Trophoblast cell (in vitro differentiated cells and primary cell): Measurements from ENCODE around the gene MTHFS.
A peak's percentile ranks its signal among the peaks of the same experiment; 100 is the strongest.

Experiments
- DNase-seq, 2 donors: peaks; one replicate each; pipeline ENCODE4 v3.0.0-alpha.2; 2016
- H2AFZ ChIP-seq: 2 replicates; pipeline ENCODE4 v1.6.1; 2013; ENCODE audit warnings: low read length, moderate library complexity, mild to moderate bottlenecking; ENCODE audit not compliant: insufficient read depth, poor library complexity
- H2AK5ac ChIP-seq: 2 replicates; pipeline ENCODE4 v1.6.1; 2013; ENCODE audit warnings: mild to moderate bottlenecking, low read length
- H2BK120ac ChIP-seq: 2 replicates; pipeline ENCODE4 v1.6.1; 2013; ENCODE audit warnings: low read length, mild to moderate bottlenecking, moderate library complexity; ENCODE audit not compliant: insufficient read depth, poor library complexity
- H2BK12ac ChIP-seq: 2 replicates; pipeline ENCODE4 v1.6.1; 2013; ENCODE audit warnings: mild to moderate bottlenecking, low read length, moderate library complexity
- H2BK5ac ChIP-seq: 2 replicates; pipeline ENCODE4 v1.6.1; 2013; ENCODE audit warnings: low read length, low read depth, moderate library complexity, mild to moderate bottlenecking; ENCODE audit not compliant: poor library complexity
- H3K14ac ChIP-seq: 2 replicates; pipeline ENCODE4 v1.6.1; 2013; ENCODE audit warnings: mild to moderate bottlenecking, low read length
- H3K18ac ChIP-seq: 2 replicates; pipeline ENCODE4 v1.6.1; 2013; ENCODE audit warnings: mild to moderate bottlenecking, low read length
- H3K23ac ChIP-seq: 2 replicates; pipeline ENCODE4 v1.6.1; 2013; ENCODE audit warnings: low read length
- H3K27ac ChIP-seq: 2 replicates; pipeline ENCODE4 v1.5.1; 2013; ENCODE audit warnings: low read depth, mild to moderate bottlenecking, inconsistent platforms, low read length, moderate library complexity
- H3K27me3 ChIP-seq: 2 replicates; pipeline ENCODE4 v1.6.1; 2013; ENCODE audit warnings: inconsistent platforms, mild to moderate bottlenecking, low read length, moderate library complexity; ENCODE audit not compliant: insufficient read depth
- H3K36me3 ChIP-seq, 2 experiments: 1 replicate in 1 of 2; 2 replicates in 1 of 2; pipeline ENCODE4 v1.6.1; 2013; ENCODE audit warnings: low read length in 2 of 2, mild to moderate bottlenecking in 2 of 2, moderate library complexity in 1 of 2; ENCODE audit not compliant: insufficient read depth in 2 of 2, control insufficient read depth in 1 of 2
- H3K4ac ChIP-seq: 2 replicates; pipeline ENCODE4 v1.6.1; 2013; ENCODE audit warnings: low read depth, mild to moderate bottlenecking, low read length, moderate library complexity
- H3K4me1 ChIP-seq, 2 experiments: 1 replicate in 1 of 2; 2 replicates in 1 of 2; pipeline ENCODE4 v1.6.1; 2013; ENCODE audit warnings: low read length in 2 of 2, mild to moderate bottlenecking in 2 of 2, moderate library complexity in 1 of 2; ENCODE audit not compliant: insufficient read depth in 2 of 2, control insufficient read depth in 1 of 2
- H3K4me2 ChIP-seq: 2 replicates; pipeline ENCODE4 v1.6.1; 2013; ENCODE audit warnings: inconsistent platforms, mild to moderate bottlenecking, low read length, moderate library complexity
- H3K4me3 ChIP-seq: 2 replicates; pipeline ENCODE4 v1.5.1; 2013; ENCODE audit warnings: mild to moderate bottlenecking, low read depth, low read length, inconsistent platforms
- H3K79me1 ChIP-seq: one replicate; pipeline ENCODE4 v1.6.1; 2013; ENCODE audit warnings: low read length
- H3K79me2 ChIP-seq: 2 replicates; pipeline ENCODE4 v1.6.1; 2013; ENCODE audit warnings: low read length, mild to moderate bottlenecking; ENCODE audit not compliant: control insufficient read depth, insufficient read depth, poor library complexity
- H3K9ac ChIP-seq: 2 replicates; pipeline ENCODE4 v1.6.1; 2013; ENCODE audit warnings: mild to moderate bottlenecking, low read length
- H3K9me3 ChIP-seq: 2 replicates; pipeline ENCODE4 v1.6.1; 2013; ENCODE audit warnings: low read depth, mild to moderate bottlenecking, control low read depth, inconsistent platforms, low read length; ENCODE audit not compliant: insufficient read depth
- H4K12ac ChIP-seq: 2 replicates; pipeline ENCODE4 v1.6.1; 2013; ENCODE audit warnings: low read depth, mild to moderate bottlenecking, low read length, moderate library complexity
- H4K8ac ChIP-seq: 2 replicates; pipeline ENCODE4 v1.6.1; 2013; ENCODE audit warnings: low read depth, mild to moderate bottlenecking, low read length, moderate library complexity
- H4K91ac ChIP-seq: one replicate; pipeline ENCODE4 v1.6.1; 2013; ENCODE audit warnings: low read depth, mild to moderate bottlenecking, low read length, moderate library complexity
- WGBS: extraction: QIAGEN DNeasy Blood & Tissue Kit; methylation state at CpG from one replicate; pipeline ENCODE4 v1.1.7; 2013; ENCODE audit warnings: missing lambda C conversion rate; ENCODE audit not compliant: insufficient read length, insufficient coverage; ENCODE audit errors: extremely low coverage; 5-methylcytosine and 5-hydroxymethylcytosine counted together

The MTHFS gene

DNA sequence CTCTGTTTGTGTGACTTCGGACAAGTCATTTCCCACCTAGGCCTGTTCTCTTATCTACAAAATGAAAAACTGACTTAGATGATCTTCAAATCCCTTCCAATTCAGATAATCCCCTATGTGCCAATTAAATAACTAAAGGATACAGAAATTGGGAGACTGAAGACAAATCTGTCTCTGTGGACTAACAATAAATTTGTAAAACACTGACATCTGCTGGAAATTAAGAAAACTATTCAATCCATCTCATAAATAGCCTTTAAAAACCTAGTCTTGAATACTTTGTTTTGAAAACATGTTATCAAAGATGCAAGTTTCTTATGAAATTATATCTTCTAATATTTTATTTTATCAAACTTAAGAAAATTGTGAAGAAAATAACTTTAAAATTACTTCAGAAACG lies 38.3 kb downstream of the MTHFS start:
- H3K4me3 ChIP-seq, result no peak overlapping the region
- no peak overlapping the region for H3K23ac ChIP-seq
- H3K36me3 ChIP-seq, result no peaks in the 10 kb centered on the region
- H4K12ac ChIP-seq, result no peak overlapping the region
- no peaks in the 10 kb centered on the region for H3K9me3 ChIP-seq
- WGBS, result no CpG with 5 or more reads among the region's 2 CpGs
- H3K79me1 ChIP-seq, result no peaks in the 10 kb centered on the region
- H3K27ac ChIP-seq, result no peak overlapping the region
- H2BK5ac ChIP-seq, result no peak overlapping the region
- H4K8ac ChIP-seq, result no peak overlapping the region
- no peaks in the 10 kb centered on the region for H3K79me2 ChIP-seq
- no peaks in the 10 kb centered on the region for H3K4me1 ChIP-seq
- H2AFZ ChIP-seq, result no peak overlapping the region
- no peak overlapping the region for H3K4ac ChIP-seq
- no peak overlapping the region for H4K91ac ChIP-seq
- no peak overlapping the region for H3K18ac ChIP-seq
- H3K27me3 ChIP-seq, result no peaks in the 10 kb centered on the region
- H2BK12ac ChIP-seq, result no peak overlapping the region
- H3K4me2 ChIP-seq, result no peak overlapping the region
- H2AK5ac ChIP-seq, result no peak overlapping the region
- H2BK120ac ChIP-seq, result no peak overlapping the region
- H3K14ac ChIP-seq, result no peak overlapping the region
- H3K9ac ChIP-seq, result no peak overlapping the region
- DNase-seq, result no peak

DNA sequence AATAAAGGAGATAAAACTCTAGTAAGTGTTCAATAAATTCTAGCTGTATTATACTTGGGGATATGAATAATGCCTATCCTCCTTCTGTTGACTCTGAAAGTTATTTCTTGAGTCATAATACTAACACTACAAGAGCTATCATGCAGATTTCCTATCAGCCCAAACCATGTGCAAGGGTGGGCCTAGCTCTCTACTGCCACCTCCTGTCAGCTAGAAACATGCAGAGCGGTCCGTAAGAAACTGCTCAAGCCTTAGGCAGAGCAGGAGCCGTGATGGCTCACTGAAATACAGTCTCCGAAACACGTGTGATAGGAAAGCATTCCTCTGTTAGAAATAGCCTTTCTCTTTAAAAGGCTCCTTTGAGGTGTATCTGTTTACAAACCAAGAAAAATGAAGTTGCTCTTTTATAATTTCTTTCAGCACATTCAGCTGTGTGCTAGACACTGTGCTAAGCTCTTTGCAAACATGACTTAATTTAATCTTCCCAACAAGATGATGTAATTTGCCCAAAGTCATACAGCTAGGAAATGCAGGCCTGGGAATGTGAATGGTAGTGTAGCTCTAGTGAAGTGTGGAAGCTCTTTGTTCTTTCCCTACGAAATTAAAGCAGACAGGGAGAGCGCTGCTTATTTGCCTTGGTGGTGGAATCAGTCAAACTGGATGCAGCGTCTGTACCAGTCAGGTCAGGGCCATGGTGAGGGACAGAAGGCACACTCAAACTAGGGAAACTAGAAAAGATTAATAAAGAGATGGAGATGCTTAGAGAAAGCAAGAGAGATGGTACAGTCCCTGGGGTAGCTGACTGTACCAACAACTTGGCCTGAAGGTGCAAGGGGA lies 43.1 kb downstream of the MTHFS start:
- H4K12ac ChIP-seq, result no peak overlapping the region
- no peak overlapping the region for H2AK5ac ChIP-seq
- H3K79me1 ChIP-seq, result no peaks in the 10 kb centered on the region
- H3K9ac ChIP-seq, result no peak overlapping the region
- no peak overlapping the region for H3K4me3 ChIP-seq
- H2AFZ ChIP-seq, result no peak overlapping the region
- no peak overlapping the region for H4K8ac ChIP-seq
- DNase-seq, result peak; percentile 58 to 81
- no peak overlapping the region for H3K4ac ChIP-seq
- no peak overlapping the region for H4K91ac ChIP-seq
- no peak overlapping the region for H3K23ac ChIP-seq
- no peak overlapping the region for H3K27ac ChIP-seq
- no peaks in the 10 kb centered on the region for H3K36me3 ChIP-seq
- H3K4me2 ChIP-seq, result no peak overlapping the region
- no CpG with 5 or more reads among the region's 8 CpGs for WGBS
- H2BK120ac ChIP-seq, result no peak overlapping the region
- no peaks in the 10 kb centered on the region for H3K79me2 ChIP-seq
- no peak overlapping the region for H3K14ac ChIP-seq
- no peaks in the 10 kb centered on the region for H3K27me3 ChIP-seq
- no peaks in the 10 kb centered on the region for H3K4me1 ChIP-seq
- H2BK5ac ChIP-seq, result no peak overlapping the region
- no peaks in the 10 kb centered on the region for H3K9me3 ChIP-seq
- H3K18ac ChIP-seq, result no peak overlapping the region
- no peak overlapping the region for H2BK12ac ChIP-seq

DNA sequence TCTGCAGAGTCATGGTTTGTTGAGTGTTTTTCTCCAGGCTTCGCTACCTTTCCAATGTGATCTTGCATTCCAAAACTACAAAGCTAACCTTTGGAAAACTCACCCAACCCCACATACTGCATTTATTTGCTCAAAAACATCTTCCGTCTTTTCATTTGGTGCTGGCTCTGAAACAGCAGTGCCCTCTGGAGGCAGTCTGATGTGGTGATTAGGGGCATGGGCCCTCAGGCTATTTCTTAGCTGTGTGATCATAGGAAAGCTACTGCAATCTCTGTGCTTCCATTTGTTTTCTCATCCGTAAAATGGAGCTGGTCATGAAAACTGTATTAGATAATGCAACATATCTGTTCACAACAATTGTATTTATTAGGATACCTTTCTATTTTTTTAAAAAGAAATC lies 47.0 kb downstream of the MTHFS start:
- peak; percentile 21 to 77 for DNase-seq
- no peak overlapping the region for H3K18ac ChIP-seq
- H2BK12ac ChIP-seq, result no peak overlapping the region
- H3K79me1 ChIP-seq, result no peaks in the 10 kb centered on the region
- no peak overlapping the region for H3K4ac ChIP-seq
- no peak overlapping the region for H2AFZ ChIP-seq
- H3K23ac ChIP-seq, result no peak overlapping the region
- H3K14ac ChIP-seq, result no peak overlapping the region
- no CpG with 5 or more reads among the region's 3 CpGs for WGBS
- H3K4me2 ChIP-seq, result no peak overlapping the region
- no peak overlapping the region for H2BK5ac ChIP-seq
- no peak overlapping the region for H2BK120ac ChIP-seq
- H3K27me3 ChIP-seq, result no peaks in the 10 kb centered on the region
- H4K91ac ChIP-seq, result no peak overlapping the region
- H3K4me3 ChIP-seq, result no peak overlapping the region
- H3K79me2 ChIP-seq, result no peaks in the 10 kb centered on the region
- no peaks in the 10 kb centered on the region for H3K4me1 ChIP-seq
- no peak overlapping the region for H3K9ac ChIP-seq
- no peaks in the 10 kb centered on the region for H3K9me3 ChIP-seq
- no peak overlapping the region for H4K8ac ChIP-seq
- H3K27ac ChIP-seq, result no peak overlapping the region
- no peak overlapping the region for H4K12ac ChIP-seq
- H3K36me3 ChIP-seq, result peaks cover 0 to 4% of the 10 kb centered on the region in 2 experiments
- H2AK5ac ChIP-seq, result no peak overlapping the region

DNA sequence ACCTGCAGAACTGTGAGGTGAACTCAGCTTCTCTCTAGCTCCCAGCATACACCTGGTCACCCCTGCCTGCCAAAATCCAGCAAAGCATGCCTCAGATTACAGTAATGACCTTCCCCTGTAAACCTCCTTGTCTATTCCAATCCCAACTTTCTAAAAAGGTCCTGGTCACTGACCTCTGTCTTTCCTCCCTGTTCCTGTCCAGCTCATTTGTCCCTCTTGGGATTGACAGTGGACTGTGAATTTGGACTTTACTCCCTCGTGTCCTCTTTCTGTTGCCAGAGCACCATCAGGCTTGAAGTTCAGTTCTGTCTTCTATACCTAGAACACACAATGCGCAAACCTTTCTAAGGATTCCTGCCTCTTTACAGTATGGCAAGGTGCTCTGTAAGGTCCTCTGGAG lies 50.3 kb downstream of the MTHFS start:
- H3K14ac ChIP-seq, result no peak overlapping the region
- no peaks in the 10 kb centered on the region for H3K9me3 ChIP-seq
- H3K79me1 ChIP-seq, result no peaks in the 10 kb centered on the region
- H3K27ac ChIP-seq, result no peak overlapping the region
- H3K4ac ChIP-seq, result no peak overlapping the region
- H3K36me3 ChIP-seq, result peaks cover 0 to 4% of the 10 kb centered on the region in 2 experiments
- no peak overlapping the region for H4K91ac ChIP-seq
- H3K79me2 ChIP-seq, result no peaks in the 10 kb centered on the region
- no peak overlapping the region for H4K8ac ChIP-seq
- no peak overlapping the region for H2AK5ac ChIP-seq
- no peak for DNase-seq
- no CpG with 5 or more reads among the region's 2 CpGs for WGBS
- H3K27me3 ChIP-seq, result no peaks in the 10 kb centered on the region
- H3K4me2 ChIP-seq, result no peak overlapping the region
- no peaks in the 10 kb centered on the region for H3K4me1 ChIP-seq
- H2AFZ ChIP-seq, result no peak overlapping the region
- H2BK5ac ChIP-seq, result no peak overlapping the region
- no peak overlapping the region for H3K18ac ChIP-seq
- H2BK12ac ChIP-seq, result no peak overlapping the region
- no peak overlapping the region for H4K12ac ChIP-seq
- H3K23ac ChIP-seq, result no peak overlapping the region
- H3K9ac ChIP-seq, result no peak overlapping the region
- H3K4me3 ChIP-seq, result no peak overlapping the region
- H2BK120ac ChIP-seq, result no peak overlapping the region
